Measurements from ENCODE around the gene TECPR2. TPM values are rescaled to one million over a fixed set of nuclear protein-coding genes. Genes with fewer than 3 reads are reported as not detected.

Gene TECPR2
- total and polyA plus RNA-seq, 2 of the 13 experiments (the other 11 are each of a cell fraction or from before 2014, with no cell fraction given), result 3.5 to 5.7 TPM

- TF ChIP-seq TFAP4 (IDR thresholded peaks at IDR 0.05; ENCODE audit: borderline replicate concordance, low read depth) (peak; percentile 76; the same call in 1 of the 2 replicates), PTBP1 (IDR thresholded peaks at IDR 0.05; ENCODE audit: low read depth, low read length, poor library complexity, severe bottlenecking) (no peak), FOXJ3 (CRISPR knock-in tag; IDR thresholded peaks at IDR 0.05; ENCODE audit: borderline replicate concordance) (peak; percentile 39; the same call in 1 of the 2 replicates), CTCF (CRISPR knock-in tag; IDR thresholded peaks at IDR 0.05) (no peak), ZSCAN21 (CRISPR knock-in tag; IDR thresholded peaks at IDR 0.05; ENCODE audit: borderline replicate concordance) (peak; percentile 50; the same call in 1 of the 2 replicates), MAF1 (CRISPR knock-in tag; IDR thresholded peaks at IDR 0.05; ENCODE audit: borderline replicate concordance) (no peak), ZNF501 (CRISPR knock-in tag; IDR thresholded peaks at IDR 0.05) (no peak), PHF8 (CRISPR knock-in tag; IDR thresholded peaks at IDR 0.05) (no peak), MED1 (CRISPR knock-in tag; IDR thresholded peaks at IDR 0.05) (peak; percentile 48; the same call in 1 of the 2 replicates), ZMYM4 (CRISPR knock-in tag; IDR thresholded peaks at IDR 0.05) (no peak; the same call in 1 of the 2 replicates), ZBTB37 (CRISPR knock-in tag; IDR thresholded peaks at IDR 0.05) (no peak), RBM39 (IDR thresholded peaks at IDR 0.05; ENCODE audit: low read depth, low read length, poor library complexity, severe bottlenecking) (no peak), IKZF4 (CRISPR knock-in tag; IDR thresholded peaks at IDR 0.05; ENCODE audit: borderline replicate concordance, low read depth, not compliant biosample characterization) (peak; percentile 40), ZSCAN5A (CRISPR knock-in tag; IDR thresholded peaks at IDR 0.05; ENCODE audit: borderline replicate concordance) (no peak), ZNF766 (CRISPR knock-in tag; IDR thresholded peaks at IDR 0.05; ENCODE audit: borderline replicate concordance) (no peak), MIXL1 (CRISPR knock-in tag; IDR thresholded peaks at IDR 0.05) (peak; percentile 36; the same call in 1 of the 2 replicates), NCOR1 (IDR thresholded peaks at IDR 0.05; ENCODE audit: borderline replicate concordance, low read length) (peak; percentile 39; the same call in 1 of the 2 replicates), ELF4 (CRISPR knock-in tag; IDR thresholded peaks at IDR 0.05; ENCODE audit: borderline replicate concordance) (no peak), ZNF558 (CRISPR knock-in tag; IDR thresholded peaks at IDR 0.05; ENCODE audit: borderline replicate concordance) (no peak), ZNF546 (CRISPR knock-in tag; conservative IDR thresholded peaks at IDR 0.05) (no peak), YY1 (IDR thresholded peaks at IDR 0.05; ENCODE audit: insufficient read depth, insufficient replicate concordance, low read depth, low read length) (peak; percentile 15), ZNF780A (CRISPR knock-in tag; IDR thresholded peaks at IDR 0.05) (no peak), RFXAP (CRISPR knock-in tag; IDR thresholded peaks at IDR 0.05; ENCODE audit: borderline replicate concordance) (no peak)
Observed at GRCh38 chr14:102321456-102322422, 41.0 kb upstream of the TECPR2 start (continued).
